Stimulated activated effector memory CD8-positive, alpha-beta T cell treated with anti-CD3 and anti-CD28 coated beads, Interleukin-12 subunit alpha, Interleukin-12 subunit beta, amount 100 ng/mL, for 72 hours (primary cell): ENCODE measurements around the gene PGPEP1.

ENCODE experiments used
- ATAC-seq: fragments of 150-1000 bp; cut with Tn5 transposase; 2 replicates; pipeline ENCODE4 v1.10.0; 2021
- DNase-seq, 2 donors: peaks; one replicate each; pipeline ENCODE4 v3.0.0; 2021 to 2022; ENCODE audit warnings: low spot score in 2 of 2
- H3K27ac Mint-ChIP-seq: one replicate; pipeline ENCODE4 v1.8.0; 2022; ENCODE audit warnings: mild to moderate bottlenecking, mixed read lengths
- H3K36me3 Mint-ChIP-seq: one replicate; pipeline ENCODE4 v1.8.0; 2022; ENCODE audit warnings: mild to moderate bottlenecking, mixed read lengths
- H3K4me1 Mint-ChIP-seq: one replicate; pipeline ENCODE4 v1.8.0; 2022; ENCODE audit warnings: mixed read lengths
- H3K4me3 Mint-ChIP-seq: one replicate; pipeline ENCODE4 v1.8.0; 2022; ENCODE audit warnings: mild to moderate bottlenecking, mixed read lengths
- H3K9me3 Mint-ChIP-seq: one replicate; pipeline ENCODE4 v1.8.0; 2022; ENCODE audit warnings: mixed read lengths

PGPEP1 gene

DNA sequence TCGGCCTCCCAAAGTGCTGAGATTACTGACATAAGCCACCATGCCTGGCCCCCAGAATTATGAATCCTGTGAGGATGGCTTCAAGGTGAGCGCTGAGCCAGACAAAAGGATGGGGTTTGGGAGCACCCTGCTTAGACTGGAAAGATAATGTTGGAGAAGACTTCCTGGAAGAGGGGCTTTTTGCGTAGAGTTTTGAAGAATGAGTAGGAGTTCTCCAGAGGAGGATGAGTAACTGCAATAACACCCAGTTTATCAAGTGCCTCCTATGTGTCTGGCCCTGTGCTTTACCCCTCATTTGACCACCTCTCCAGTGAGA is 44.9 kb downstream of the PGPEP1 start:
- Mint-ChIP-seq H3K27ac (no peak overlapping the region), H3K9me3 (no peaks in the 10 kb centered on the region), H3K4me1 (peaks cover 15% of the 10 kb centered on the region), H3K4me3 (no peak overlapping the region), H3K36me3 (no peaks in the 10 kb centered on the region)
- DNase-seq (no peak), ATAC-seq (no peak)

DNA sequence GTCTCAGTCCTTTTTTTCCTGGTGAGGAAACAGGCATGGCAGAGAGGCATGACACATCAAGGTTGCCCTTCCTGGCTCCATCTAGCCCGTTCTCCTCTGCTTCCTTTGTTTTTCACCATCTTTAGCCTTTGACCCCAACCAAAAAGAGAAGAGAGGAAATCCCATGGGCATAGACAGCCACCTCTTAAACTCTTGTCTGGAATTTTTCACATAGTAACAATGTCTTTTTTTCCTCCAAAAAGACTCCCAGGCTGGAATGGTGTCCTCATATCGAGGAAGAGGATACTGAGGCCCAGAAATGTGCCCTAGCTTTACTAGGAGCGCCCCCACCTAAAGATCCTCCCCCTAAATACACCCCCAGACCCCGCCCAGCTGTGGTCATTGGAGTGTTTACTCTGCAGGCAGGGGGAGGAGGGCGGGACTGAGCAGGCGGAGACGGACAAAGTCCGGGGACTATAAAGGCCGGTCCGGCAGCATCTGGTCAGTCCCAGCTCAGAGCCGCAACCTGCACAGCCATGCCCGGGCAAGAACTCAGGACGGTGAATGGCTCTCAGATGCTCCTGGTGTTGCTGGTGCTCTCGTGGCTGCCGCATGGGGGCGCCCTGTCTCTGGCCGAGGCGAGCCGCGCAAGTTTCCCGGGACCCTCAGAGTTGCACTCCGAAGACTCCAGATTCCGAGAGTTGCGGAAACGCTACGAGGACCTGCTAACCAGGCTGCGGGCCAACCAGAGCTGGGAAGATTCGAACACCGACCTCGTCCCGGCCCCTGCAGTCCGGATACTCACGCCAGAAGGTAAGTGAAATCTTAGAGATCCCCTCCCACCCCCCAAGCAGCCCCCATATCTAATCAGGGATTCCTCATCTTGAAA is 45.5 kb downstream of the PGPEP1 start, which contains the start of gene GDF15:
Gene GDF15 (plus strand): TSS at position 484 of the 868 bp plus-strand sequence. CDS start 32 bp downstream, at position 516.
- ATAC-seq (no peak), DNase-seq (peak; percentile 28 to 66)
- H3K4me3 Mint-ChIP-seq: peak within 1 kb of the TSS; percentile 64

DNA sequence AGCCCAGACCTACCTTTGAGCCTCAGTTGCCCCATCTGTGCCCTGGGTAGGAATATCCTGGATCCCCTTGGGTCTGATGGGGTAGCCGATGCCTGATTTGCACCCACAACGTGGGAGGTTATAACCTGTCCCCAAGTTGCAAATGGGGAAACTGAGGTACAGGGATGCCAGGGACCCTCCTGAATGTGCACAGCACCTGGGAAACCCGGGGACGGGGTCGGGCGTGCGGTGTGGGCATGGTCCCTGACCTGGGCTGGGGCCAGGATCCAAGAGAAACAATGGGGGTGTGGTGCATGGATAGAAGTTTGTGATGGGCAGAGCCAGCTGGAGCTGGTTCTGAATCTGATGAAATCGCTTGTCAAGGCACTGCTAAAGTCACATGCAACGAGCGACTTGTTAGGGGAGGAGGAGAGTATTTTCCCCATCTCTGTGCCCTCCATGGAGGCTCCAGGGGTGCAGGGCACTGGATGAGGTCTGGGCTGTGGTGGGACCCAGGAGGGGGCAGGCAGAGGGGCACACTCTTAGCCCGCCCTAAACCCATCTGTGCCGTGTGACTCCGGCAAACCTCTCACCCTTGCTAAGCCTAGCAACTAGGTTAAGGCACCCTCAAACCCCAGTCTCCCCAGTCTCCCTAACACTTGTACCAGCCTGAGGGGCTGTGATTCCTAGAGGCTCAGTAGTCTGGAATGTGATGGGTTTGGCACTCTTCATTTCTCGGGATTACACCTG is 46.3 kb downstream of the PGPEP1 start:
- H3K27ac Mint-ChIP-seq: no peak overlapping the region
- no peaks in the 10 kb centered on the region for H3K9me3 Mint-ChIP-seq
- H3K36me3 Mint-ChIP-seq: no peaks in the 10 kb centered on the region
- H3K4me3 Mint-ChIP-seq: peak overlapping the region; percentile 64
- DNase-seq (no peak), ATAC-seq (no peak)
- H3K4me1 Mint-ChIP-seq: peaks cover 15% of the 10 kb centered on the region

More for the DNA sequence above, 45.5 kb downstream of the PGPEP1 start, which contains the start of gene GDF15:
- Mint-ChIP-seq H3K36me3 (no peaks in the 10 kb centered on the region), H3K4me1 (peaks cover 15% of the 10 kb centered on the region), H3K9me3 (no peaks in the 10 kb centered on the region), H3K27ac (no peak within 1 kb of the TSS)

DNA sequence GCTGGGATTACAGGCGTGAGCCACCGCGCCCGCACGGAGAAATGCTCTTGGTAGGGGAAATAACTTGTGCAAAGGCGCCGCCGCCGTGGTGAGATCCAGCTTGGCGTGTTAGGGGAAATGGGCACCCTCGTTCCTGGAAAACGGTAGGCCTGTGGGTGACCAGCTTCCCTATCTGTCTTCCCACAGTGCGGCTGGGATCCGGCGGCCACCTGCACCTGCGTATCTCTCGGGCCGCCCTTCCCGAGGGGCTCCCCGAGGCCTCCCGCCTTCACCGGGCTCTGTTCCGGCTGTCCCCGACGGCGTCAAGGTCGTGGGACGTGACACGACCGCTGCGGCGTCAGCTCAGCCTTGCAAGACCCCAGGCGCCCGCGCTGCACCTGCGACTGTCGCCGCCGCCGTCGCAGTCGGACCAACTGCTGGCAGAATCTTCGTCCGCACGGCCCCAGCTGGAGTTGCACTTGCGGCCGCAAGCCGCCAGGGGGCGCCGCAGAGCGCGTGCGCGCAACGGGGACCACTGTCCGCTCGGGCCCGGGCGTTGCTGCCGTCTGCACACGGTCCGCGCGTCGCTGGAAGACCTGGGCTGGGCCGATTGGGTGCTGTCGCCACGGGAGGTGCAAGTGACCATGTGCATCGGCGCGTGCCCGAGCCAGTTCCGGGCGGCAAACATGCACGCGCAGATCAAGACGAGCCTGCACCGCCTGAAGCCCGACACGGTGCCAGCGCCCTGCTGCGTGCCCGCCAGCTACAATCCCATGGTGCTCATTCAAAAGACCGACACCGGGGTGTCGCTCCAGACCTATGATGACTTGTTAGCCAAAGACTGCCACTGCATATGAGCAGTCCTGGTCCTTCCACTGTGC is 47.9 kb downstream of the PGPEP1 start:
- Mint-ChIP-seq H3K36me3 (no peaks in the 10 kb centered on the region), H3K4me1 (peaks cover 15% of the 10 kb centered on the region), H3K9me3 (no peaks in the 10 kb centered on the region), H3K27ac (no peak overlapping the region), H3K4me3 (peak overlapping the region; percentile 64)
- ATAC-seq (peak; percentile 89), DNase-seq (peak; percentile 82 to 88)

DNA sequence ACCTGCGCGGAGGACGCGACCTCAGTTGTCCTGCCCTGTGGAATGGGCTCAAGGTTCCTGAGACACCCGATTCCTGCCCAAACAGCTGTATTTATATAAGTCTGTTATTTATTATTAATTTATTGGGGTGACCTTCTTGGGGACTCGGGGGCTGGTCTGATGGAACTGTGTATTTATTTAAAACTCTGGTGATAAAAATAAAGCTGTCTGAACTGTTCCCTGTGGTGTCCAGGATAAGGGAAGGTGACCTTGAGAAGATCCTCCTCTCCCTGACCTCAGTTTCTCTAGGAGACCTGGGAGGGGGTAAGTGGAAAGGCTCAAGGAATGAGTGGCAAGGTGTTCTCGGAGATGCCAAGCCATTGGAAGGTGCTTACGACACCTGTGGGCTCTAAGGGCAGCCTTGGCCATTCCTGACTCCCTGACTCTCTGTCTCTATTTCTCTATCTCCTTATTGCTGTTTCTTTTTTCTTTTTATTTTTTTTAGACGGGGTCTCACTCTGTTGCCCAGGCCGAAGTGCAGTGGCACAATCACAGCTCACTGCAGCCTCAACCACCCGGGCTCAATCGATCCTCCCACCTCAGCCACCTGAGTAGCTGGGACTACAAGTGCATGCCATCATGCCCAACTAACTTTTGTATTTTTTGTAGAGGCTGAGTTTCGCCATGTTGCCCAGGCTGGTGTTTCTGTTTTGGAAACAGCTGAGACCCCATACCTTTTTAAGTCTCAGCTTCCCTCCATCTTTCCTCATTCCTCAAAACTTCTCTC is 48.7 kb downstream of the PGPEP1 start:
- no peak overlapping the region for H3K27ac Mint-ChIP-seq
- peak overlapping the region; percentile 64 for H3K4me3 Mint-ChIP-seq
- DNase-seq (no peak), ATAC-seq (no peak)
- H3K36me3 Mint-ChIP-seq: no peaks in the 10 kb centered on the region
- H3K4me1 Mint-ChIP-seq: peaks cover 15% of the 10 kb centered on the region
- no peaks in the 10 kb centered on the region for H3K9me3 Mint-ChIP-seq

DNA sequence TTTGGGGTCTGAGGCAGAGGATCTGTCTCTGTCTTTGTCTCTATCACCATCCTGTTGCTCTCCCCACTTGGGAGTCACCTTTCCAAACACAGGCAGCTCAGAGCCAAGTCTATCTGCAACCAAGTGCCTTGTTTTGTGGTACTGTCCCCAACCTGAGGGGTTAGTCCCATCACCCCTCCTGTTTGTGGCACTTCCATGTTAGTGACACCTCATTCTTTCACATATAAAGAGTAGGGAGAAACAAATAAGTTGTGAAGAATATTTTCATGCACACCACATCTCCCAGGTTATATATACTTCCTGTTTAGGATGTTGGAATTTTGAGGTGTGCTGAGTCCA is 49.3 kb downstream of the PGPEP1 start:
- Mint-ChIP-seq H3K4me1 (peaks cover 15% of the 10 kb centered on the region), H3K9me3 (no peaks in the 10 kb centered on the region), H3K36me3 (no peaks in the 10 kb centered on the region), H3K4me3 (peak overlapping the region; percentile 64), H3K27ac (peak overlapping the region; percentile 38)
- DNase-seq (no peak), ATAC-seq (no peak)

DNA sequence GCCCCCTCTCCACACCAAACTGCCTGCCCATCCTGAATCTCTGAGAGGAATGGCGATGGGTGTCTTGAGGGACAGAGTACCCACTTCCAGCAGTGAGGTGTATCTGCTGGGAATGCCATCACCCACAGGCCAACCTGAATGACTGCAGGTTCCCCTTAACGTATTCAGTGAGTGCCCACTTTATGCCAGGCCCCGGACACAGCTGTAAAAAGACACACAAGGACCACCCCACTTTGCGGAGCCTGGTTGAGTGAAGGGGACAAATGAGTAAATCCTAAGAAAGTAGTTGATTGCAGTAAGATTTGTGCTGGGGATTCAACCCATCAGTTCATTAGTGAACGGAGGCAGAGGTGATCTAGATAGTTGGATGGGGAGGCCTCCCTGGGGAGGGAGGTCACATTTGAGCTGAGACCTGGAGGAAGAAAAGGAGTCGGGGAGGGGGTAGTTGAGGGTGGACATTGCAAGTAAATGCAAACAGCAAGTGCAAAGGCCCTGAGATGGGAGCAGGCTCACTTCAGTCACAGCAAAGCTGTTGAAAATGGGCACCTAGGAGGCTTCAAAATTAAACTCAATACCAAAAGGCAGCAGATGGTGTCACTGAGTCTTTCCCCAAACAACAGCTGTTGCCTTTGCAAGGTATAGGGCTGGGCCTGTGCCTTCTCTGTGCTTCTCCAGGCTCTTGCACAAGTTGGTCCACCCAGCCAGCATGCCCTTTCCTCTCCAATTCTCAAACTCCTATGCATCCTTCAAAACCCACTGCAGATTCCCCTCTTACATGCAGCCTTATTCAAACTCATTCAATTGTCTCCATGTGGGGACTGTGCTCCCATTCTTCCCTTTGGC is 49.9 kb downstream of the PGPEP1 start:
- peak overlapping the region; percentile 38 for H3K27ac Mint-ChIP-seq
- ATAC-seq (no peak), DNase-seq (no peak)
- H3K4me3 Mint-ChIP-seq: peak overlapping the region; percentile 64
- no peaks in the 10 kb centered on the region for H3K36me3 Mint-ChIP-seq
- H3K9me3 Mint-ChIP-seq: no peaks in the 10 kb centered on the region
- H3K4me1 Mint-ChIP-seq: peaks cover 15% of the 10 kb centered on the region

DNA sequence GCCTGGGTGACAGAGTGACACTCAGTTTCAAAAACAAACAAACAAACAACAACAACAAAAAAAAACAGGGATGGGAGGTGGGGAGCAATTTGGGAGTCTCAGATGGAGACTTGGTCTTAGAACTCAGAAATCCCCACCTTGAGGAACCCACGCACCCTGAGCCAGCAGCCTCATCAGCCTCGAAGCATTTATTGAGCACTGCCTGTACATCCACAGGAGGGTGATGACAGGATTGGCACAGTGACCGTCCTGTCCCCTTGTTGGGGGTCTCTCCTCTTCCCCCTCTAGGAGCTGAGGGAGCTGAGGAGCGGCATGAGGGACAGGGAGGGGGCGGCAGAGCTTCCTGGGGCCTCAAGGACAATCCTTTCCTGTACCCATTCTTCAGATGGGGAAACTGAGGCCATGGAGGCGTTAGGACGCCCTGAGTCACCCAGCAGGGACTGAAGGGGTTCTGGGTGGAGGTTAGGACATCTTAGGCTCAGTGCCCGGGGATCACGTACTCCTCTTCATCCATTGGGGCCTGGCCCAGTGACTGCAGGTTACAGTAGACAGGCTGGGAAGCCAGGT is 51.2 kb downstream of the PGPEP1 start:
- DNase-seq (no peak), ATAC-seq (no peak)
- Mint-ChIP-seq H3K27ac (no peak overlapping the region), H3K4me3 (no peak overlapping the region), H3K4me1 (peaks cover 15% of the 10 kb centered on the region), H3K9me3 (no peaks in the 10 kb centered on the region), H3K36me3 (no peaks in the 10 kb centered on the region)

DNA sequence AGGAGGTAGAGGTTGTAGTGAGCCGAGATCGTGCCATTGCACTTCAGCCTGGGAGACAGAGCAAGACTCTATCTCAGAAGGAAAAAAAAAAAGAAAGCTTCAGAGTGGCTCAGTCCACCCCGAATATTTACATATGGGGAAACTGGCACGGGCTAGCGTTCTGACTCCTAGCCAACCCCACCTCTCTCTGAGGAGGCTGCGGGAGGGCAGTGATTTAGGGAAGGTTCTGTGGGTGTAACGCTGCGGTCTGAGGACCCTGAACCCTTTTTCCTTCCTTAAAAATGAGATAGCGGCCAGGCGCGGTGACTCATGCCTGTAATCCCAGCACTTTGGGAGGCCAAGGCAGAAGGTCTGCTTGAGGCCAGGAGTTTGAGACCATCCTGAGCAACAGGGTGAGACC is 52.0 kb downstream of the PGPEP1 start:
- Mint-ChIP-seq H3K4me1 (peaks cover 13% of the 10 kb centered on the region), H3K9me3 (no peaks in the 10 kb centered on the region), H3K27ac (no peak overlapping the region), H3K36me3 (no peaks in the 10 kb centered on the region), H3K4me3 (no peak overlapping the region)
- ATAC-seq: no peak
- no peak for DNase-seq

DNA sequence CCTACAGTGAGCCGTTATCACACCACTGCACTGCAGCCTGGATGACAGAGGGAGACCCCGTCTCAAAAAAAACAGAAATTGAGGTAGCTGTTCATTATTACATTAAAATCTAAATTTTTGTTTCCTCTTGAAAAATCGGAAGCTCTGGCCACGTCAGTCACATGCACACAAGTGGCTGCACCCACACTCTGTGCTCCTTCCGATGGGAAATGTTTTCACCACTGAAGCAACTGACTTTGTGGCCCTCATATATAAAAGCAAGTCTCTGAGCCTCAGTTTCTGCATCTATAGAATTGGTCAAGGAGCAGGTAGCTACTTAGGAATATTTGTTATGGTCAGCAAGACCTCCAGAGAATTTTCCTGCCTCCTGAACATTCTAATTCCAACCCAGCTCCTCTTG is 52.5 kb downstream of the PGPEP1 start:
- peaks cover 8% of the 10 kb centered on the region for H3K4me1 Mint-ChIP-seq
- no peaks in the 10 kb centered on the region for H3K36me3 Mint-ChIP-seq
- H3K27ac Mint-ChIP-seq: no peak overlapping the region
- H3K9me3 Mint-ChIP-seq: no peaks in the 10 kb centered on the region
- no peak overlapping the region for H3K4me3 Mint-ChIP-seq
- DNase-seq (no peak), ATAC-seq (no peak)

DNA sequence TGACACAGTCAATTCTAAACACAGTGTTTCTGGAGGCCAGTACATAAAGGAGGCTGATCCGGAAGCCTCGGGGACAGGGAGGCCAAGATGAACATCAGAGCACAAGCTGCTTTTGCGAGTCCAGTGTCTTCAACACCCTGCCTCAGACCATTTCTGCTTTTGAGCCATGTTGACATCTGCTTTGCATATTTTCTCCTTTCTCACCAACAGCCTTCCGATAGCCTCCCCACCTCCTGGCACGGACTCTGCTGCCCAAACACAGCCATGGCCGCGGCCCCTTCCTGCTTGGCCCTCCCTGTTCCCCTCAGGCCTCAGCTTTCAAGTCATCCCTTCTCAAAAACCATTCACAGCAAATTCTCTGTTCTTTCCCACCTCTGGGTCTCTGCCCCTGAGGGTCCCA is 53.4 kb downstream of the PGPEP1 start:
- H3K4me3 Mint-ChIP-seq: no peak overlapping the region
- ATAC-seq (no peak), DNase-seq (no peak)
- no peaks in the 10 kb centered on the region for H3K36me3 Mint-ChIP-seq
- peaks cover 7% of the 10 kb centered on the region for H3K4me1 Mint-ChIP-seq
- no peak overlapping the region for H3K27ac Mint-ChIP-seq
- no peaks in the 10 kb centered on the region for H3K9me3 Mint-ChIP-seq

DNA sequence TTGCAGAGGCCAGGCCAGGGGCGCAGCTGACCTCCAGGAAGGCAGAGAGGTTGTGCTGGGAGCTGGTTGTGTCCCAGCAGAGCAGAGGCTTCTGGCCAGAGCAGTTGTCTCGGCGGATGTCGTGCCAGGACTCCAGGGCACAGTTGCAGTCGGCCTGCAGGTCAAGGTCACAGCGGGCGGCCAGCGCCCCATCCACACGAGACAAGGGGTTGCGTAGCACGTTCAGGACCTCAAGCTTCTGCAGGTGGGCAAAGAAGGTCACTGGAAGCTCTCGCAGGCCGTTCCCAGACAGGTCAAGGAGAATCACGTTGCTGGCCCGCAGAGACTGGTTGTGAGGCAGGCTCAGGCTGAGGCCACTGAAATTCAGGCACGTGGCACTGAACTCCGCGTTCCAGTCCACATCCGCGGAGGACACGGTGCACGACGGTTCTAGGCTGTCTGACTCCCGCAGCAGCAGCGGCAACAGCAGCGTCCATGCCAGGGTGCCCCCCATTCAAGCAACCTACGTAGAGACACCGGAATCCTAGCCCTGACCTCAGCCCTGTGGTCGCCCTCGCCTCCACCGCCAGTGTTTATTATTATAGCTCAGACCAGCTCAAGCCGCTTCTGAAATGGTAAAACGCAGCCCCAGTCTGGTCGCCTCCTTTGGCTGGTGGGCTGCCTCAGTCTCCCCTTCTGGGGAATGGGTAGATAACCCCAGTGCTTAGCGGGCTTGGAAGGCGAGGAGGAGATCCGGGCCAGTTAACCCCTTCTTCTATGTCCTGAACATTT is 56.3 kb downstream of the PGPEP1 start:
- H3K4me1 Mint-ChIP-seq: peaks cover 3% of the 10 kb centered on the region

More for the DNA sequence above, 56.3 kb downstream of the PGPEP1 start:
- Mint-ChIP-seq H3K4me3 (no peak overlapping the region), H3K27ac (no peak overlapping the region), H3K9me3 (no peaks in the 10 kb centered on the region), H3K36me3 (no peaks in the 10 kb centered on the region)
- DNase-seq (no peak), ATAC-seq (no peak)
